GM12878 (cell line): ENCODE measurements around the gene GKN2. TPM values are rescaled to one million over a fixed set of nuclear protein-coding genes. Genes with fewer than 3 reads are reported as not detected.

Experiments used
- ATAC-seq: fragments of 200-7000 bp; cut with Tn5 transposase; 3 replicates; pipeline ENCODE4 v1.9.1; 2020; ENCODE audit warnings: mild to moderate bottlenecking, moderate library complexity
- BruUV-seq: library from RNA; stranded (reverse); fragments of 400-500 nt; replicated peaks from 2 replicates; lab custom pipeline; 2021; lab: Mats Ljungman, UMichigan
- CTCF ChIA-PET: fragments of 300-600 bp; sonication (Branson Sonifier 250); formaldehyde crosslinking; extraction: SDS; loops from one replicate; lab custom pipeline; 2021; ENCODE audit warnings: inconsistent platforms; lab: Yijun Ruan, JAX
- POLR2A ChIA-PET: fragments of 350-600 bp; formaldehyde crosslinking; extraction: SDS; loops from one replicate; lab custom pipeline; 2021; ENCODE audit warnings: inconsistent platforms; lab: Charles Lee
- RAD21 ChIA-PET: fragments of 300-600 bp; sonication (Branson Sonifier 250); formaldehyde crosslinking; loops from one replicate; lab custom pipeline; 2023; ENCODE audit warnings: antibody characterized with exemption; ENCODE audit not compliant: unreplicated experiment; lab: Charles Lee
- SMC1A ChIA-PET: fragments of 300-600 bp; sonication (Branson Sonifier 250); formaldehyde crosslinking; loops from one replicate; lab custom pipeline; 2023; ENCODE audit not compliant: unreplicated experiment, uncharacterized antibody; lab: Charles Lee
- DNase-seq: peaks from one replicate; pipeline ENCODE4 v3.0.0-alpha.2; 2011; ENCODE audit warnings: low read depth, low spot score
- FAIRE-seq: peaks from 3 replicates; lab custom pipeline; 2011; peaks lifted over from hg19 to GRCh38; lab: Jason Lieb, UNC
- H2AFZ ChIP-seq: 2 replicates; pipeline ENCODE4 v1.6.0; 2011; ENCODE audit warnings: low read depth, low read length, control low read depth; ENCODE audit not compliant: control insufficient read depth
- H3K27ac ChIP-seq: 2 replicates; pipeline ENCODE4 v1.5.1; 2011; ENCODE audit warnings: control low read depth; ENCODE audit not compliant: control insufficient read depth, insufficient read depth
- H3K27me3 ChIP-seq, 2 experiments: replicated peaks in 1 of 2; 2 replicates each; pipeline versions ENCODE4 v1.6.0 to v1.6.1; 2011; ENCODE audit warnings: low read length in 1 of 2; ENCODE audit not compliant: control insufficient read depth in 2 of 2, insufficient read depth in 2 of 2
- H3K36me3 ChIP-seq, 2 experiments: 2 replicates each; pipeline ENCODE4 v1.5.1; 2011; ENCODE audit warnings: low read length in 1 of 2; ENCODE audit not compliant: control insufficient read depth in 2 of 2, insufficient read depth in 2 of 2
- H3K4me1 ChIP-seq: 2 replicates; pipeline ENCODE4 v1.6.1; 2011; ENCODE audit warnings: mild to moderate bottlenecking, low read length, moderate library complexity, mixed read lengths; ENCODE audit not compliant: control insufficient read depth, insufficient read depth
- H3K4me2 ChIP-seq: 2 replicates; pipeline ENCODE4 v1.6.0; 2011; ENCODE audit warnings: control low read depth; ENCODE audit not compliant: control insufficient read depth, insufficient read depth
- H3K4me3 ChIP-seq: fragments of 200-600 bp; sonication (generic); 2 replicates; pipeline ENCODE4 v1.5.1; 2016
- H3K79me2 ChIP-seq: 2 replicates; pipeline ENCODE4 v1.6.0; 2011; ENCODE audit warnings: low read length; ENCODE audit not compliant: control insufficient read depth, insufficient read depth
- H3K9ac ChIP-seq: 2 replicates; pipeline ENCODE4 v1.8.0; 2011; ENCODE audit warnings: low read length, control low read depth, mixed read lengths; ENCODE audit not compliant: control insufficient read depth, insufficient read depth
- H3K9me3 ChIP-seq: replicated peaks from 3 replicates; pipeline ENCODE4 v1.5.1; 2011; ENCODE audit warnings: mild to moderate bottlenecking, low read length; ENCODE audit not compliant: control insufficient read depth, insufficient read depth
- H4K20me1 ChIP-seq: 2 replicates; pipeline ENCODE4 v1.6.0; 2011; ENCODE audit not compliant: control insufficient read depth, insufficient read depth
- ASH2L ChIP-seq: fragments of 300-600, 200-600 bp; sonication (generic); IDR thresholded peaks from 2 replicates; pipeline ENCODE4 v1.6.1; 2017; ENCODE audit warnings: low read depth, mild to moderate bottlenecking, borderline replicate concordance
- CEBPB ChIP-seq, 2 experiments: fragments of 150-350 bp in 1 of 2; IDR thresholded peaks; 2 replicates each; pipeline ENCODE4 v1.6.1; 2012 to 2014; ENCODE audit warnings: low read depth in 2 of 2, low read length in 2 of 2, borderline replicate concordance in 1 of 2, inconsistent platforms in 1 of 2
- CHD1 ChIP-seq: IDR thresholded peaks from 2 replicates; pipeline ENCODE4 v1.6.1; 2012; ENCODE audit warnings: low read depth, low read length, improper control_type of control experiment
- DPF2 ChIP-seq: fragments of 450-650 bp; IDR thresholded peaks from 2 replicates; pipeline ENCODE4 v1.6.1; 2017; ENCODE audit warnings: mild to moderate bottlenecking
- HSF1 ChIP-seq: fragments of 150-350 bp; IDR thresholded peaks from 2 replicates; pipeline ENCODE4 v1.6.1; 2014; ENCODE audit warnings: mild to moderate bottlenecking, low read depth, low read length
- RBBP5 ChIP-seq: fragments of 200-600 bp; sonication (generic); conservative IDR thresholded peaks from 2 replicates; pipeline ENCODE4 v1.6.1; 2016
- SMAD1 ChIP-seq: fragments of 450-650 bp; IDR thresholded peaks from 2 replicates; pipeline ENCODE4 v1.6.1; 2018; ENCODE audit warnings: mild to moderate bottlenecking, low read depth; ENCODE audit not compliant: partially characterized antibody
- SUZ12 ChIP-seq: fragments of 200-600 bp; sonication (generic); IDR thresholded peaks from one replicate; pipeline ENCODE4 v1.6.1; 2018; ENCODE audit warnings: antibody characterized with exemption, mild to moderate bottlenecking; ENCODE audit not compliant: unreplicated experiment
- ZNF274 ChIP-seq: IDR thresholded peaks from one replicate; pipeline ENCODE4 v1.8.0; 2011; ENCODE audit not compliant: insufficient read length, insufficient read depth
- in situ Hi-C: fragments of 300-500 bp; cut with MboI; formaldehyde crosslinking; loops from 9 replicates; pipeline ENCODE4 v1.14.3; 2018; ENCODE audit warnings: mixed read lengths
- intact Hi-C: fragments of 100-400 bp; cut with micrococcal nuclease; formaldehyde crosslinking; loops from one replicate; pipeline ENCODE4 v1.14.2; 2022; ENCODE audit not compliant: unreplicated experiment
- polyA plus RNA-seq, 11 experiments: library from polyadenylated mRNA; depleted of rRNA in 4 of 11; unstranded in 6 of 11; stranded (reverse) in 5 of 11; fragments of >200 nt; fragmentation: Nextera tagmentation in 4 of 11; fragmentation: Illumina TruSeq in 1 of 11; extraction: Ambion mirVana in 4 of 11; extraction: Trizol in 1 of 11; gene quantifications; 1 replicate in 1 of 11; 2 replicates in 10 of 11; pipeline versions ENCODE4 v1.2.1 to v1.2.3, GENCODE V29; 2011 to 2016; ENCODE audit warnings: inconsistent platforms in 2 of 11, missing spikeins in 2 of 11, low read depth in 1 of 11
- total RNA-seq, 4 experiments: library from RNA; depleted of rRNA in 3 of 4; stranded (reverse); fragments of >200 nt in 3 of 4; fragmentation: Illumina TruSeq in 1 of 4; extraction: Trizol in 1 of 4; gene quantifications; 2 replicates each; pipeline versions ENCODE4 v1.2.1 to v1.2.3, GENCODE V29; 2013 to 2021
- TF ChIP-seq, protein P1 (sequence below): fragments of 450-650 bp; IDR thresholded peaks from 2 replicates; pipeline ENCODE4 v1.6.1; 2018; ENCODE audit warnings: borderline replicate concordance, mild to moderate bottlenecking; ENCODE audit not compliant: partially characterized antibody
- TF ChIP-seq, protein P2 (sequence below): fragments of 450-650 bp; IDR thresholded peaks from 2 replicates; pipeline ENCODE4 v1.6.1; 2017; ENCODE audit warnings: mild to moderate bottlenecking, low read depth, inconsistent platforms; ENCODE audit not compliant: poor library complexity, severe bottlenecking

The GKN2 gene
- total and polyA plus RNA-seq, 10 of the 15 experiments (the other 5 are each of a cell fraction or from before 2014, with no cell fraction given): not detected

- Histone ChIP-seq H2AFZ (no peak overlapping the region), H3K79me2 (no peaks in the 10 kb centered on the region), H3K9me3 (no peaks in the 10 kb centered on the region), H3K4me2 (no peak overlapping the region), H3K4me3 (no peak overlapping the region), H3K4me1 (no peaks in the 10 kb centered on the region), H3K9ac (no peak overlapping the region), H4K20me1 (no peaks in the 10 kb centered on the region), H3K36me3 (no peaks in the 10 kb centered on the region), H3K27me3 (no peaks in the 10 kb centered on the region; a peak in 2 of 4 replicates), H3K27ac (no peak overlapping the region)
- no TSS peak for BruUV-seq
- ChIA-PET CTCF (no interaction called here), POLR2A (no interaction called here), RAD21 (no interaction called here), SMC1A (no interaction called here)
- in situ Hi-C loops: no loop called here
- ATAC-seq (no peak), FAIRE-seq (no peak), DNase-seq (no peak)
- no peak for TF ChIP-seq ZNF274
- TF ChIP-seq, protein P1, sequence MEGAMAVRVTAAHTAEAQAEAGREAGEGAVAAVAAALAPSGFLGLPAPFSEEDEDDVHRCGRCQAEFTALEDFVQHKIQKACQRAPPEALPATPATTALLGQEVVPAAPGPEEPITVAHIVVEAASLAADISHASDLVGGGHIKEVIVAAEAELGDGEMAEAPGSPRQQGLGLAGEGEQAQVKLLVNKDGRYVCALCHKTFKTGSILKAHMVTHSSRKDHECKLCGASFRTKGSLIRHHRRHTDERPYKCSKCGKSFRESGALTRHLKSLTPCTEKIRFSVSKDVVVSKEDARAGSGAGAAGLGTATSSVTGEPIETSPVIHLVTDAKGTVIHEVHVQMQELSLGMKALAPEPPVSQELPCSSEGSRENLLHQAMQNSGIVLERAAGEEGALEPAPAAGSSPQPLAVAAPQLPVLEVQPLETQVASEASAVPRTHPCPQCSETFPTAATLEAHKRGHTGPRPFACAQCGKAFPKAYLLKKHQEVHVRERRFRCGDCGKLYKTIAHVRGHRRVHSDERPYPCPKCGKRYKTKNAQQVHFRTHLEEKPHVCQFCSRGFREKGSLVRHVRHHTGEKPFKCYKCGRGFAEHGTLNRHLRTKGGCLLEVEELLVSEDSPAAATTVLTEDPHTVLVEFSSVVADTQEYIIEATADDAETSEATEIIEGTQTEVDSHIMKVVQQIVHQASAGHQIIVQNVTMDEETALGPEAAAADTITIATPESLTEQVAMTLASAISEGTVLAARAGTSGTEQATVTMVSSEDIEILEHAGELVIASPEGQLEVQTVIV: no peak
- no peak for TF ChIP-seq ASH2L
- TF ChIP-seq SMAD1: no peak
- TF ChIP-seq SUZ12: no peak
- TF ChIP-seq, protein P2, sequence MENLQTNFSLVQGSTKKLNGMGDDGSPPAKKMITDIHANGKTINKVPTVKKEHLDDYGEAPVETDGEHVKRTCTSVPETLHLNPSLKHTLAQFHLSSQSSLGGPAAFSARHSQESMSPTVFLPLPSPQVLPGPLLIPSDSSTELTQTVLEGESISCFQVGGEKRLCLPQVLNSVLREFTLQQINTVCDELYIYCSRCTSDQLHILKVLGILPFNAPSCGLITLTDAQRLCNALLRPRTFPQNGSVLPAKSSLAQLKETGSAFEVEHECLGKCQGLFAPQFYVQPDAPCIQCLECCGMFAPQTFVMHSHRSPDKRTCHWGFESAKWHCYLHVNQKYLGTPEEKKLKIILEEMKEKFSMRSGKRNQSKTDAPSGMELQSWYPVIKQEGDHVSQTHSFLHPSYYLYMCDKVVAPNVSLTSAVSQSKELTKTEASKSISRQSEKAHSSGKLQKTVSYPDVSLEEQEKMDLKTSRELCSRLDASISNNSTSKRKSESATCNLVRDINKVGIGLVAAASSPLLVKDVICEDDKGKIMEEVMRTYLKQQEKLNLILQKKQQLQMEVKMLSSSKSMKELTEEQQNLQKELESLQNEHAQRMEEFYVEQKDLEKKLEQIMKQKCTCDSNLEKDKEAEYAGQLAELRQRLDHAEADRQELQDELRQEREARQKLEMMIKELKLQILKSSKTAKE: no peak
- TF ChIP-seq DPF2: no peak
- TF ChIP-seq CEBPB (IDR thresholded peaks at IDR 0.05; ENCODE audit: borderline replicate concordance in 1 of 2, low read depth in 2 of 2, low read length in 2 of 2): no peak
- no peak for TF ChIP-seq HSF1
- TF ChIP-seq CHD1: no peak
- no peak for TF ChIP-seq RBBP5
- intact Hi-C loops: no loop called here
Observed at GRCh38 chr2:68964282-68964681, 11.6 kb upstream of the GKN2 start.
